ENCODE measurements around the gene TRPC4.

GRCh38 chr13:37870895-37871550 lies 1.5 kb upstream of the TRPC4 start:
- TF ChIP-seq ERG (CRISPR knock-in tag; IDR thresholded peaks at IDR 0.05) (no peak), ZNF138 (CRISPR knock-in tag; conservative IDR thresholded peaks at IDR 0.05) (no peak), JUN (CRISPR knock-in tag; IDR thresholded peaks at IDR 0.05) (no peak), USF2 (CRISPR knock-in tag; IDR thresholded peaks at IDR 0.05) (no peak), CTCF (IDR thresholded peaks at IDR 0.05) (no peak), ZNF121 (CRISPR knock-in tag; IDR thresholded peaks at IDR 0.05) (no peak), HMGA2 (CRISPR knock-in tag; IDR thresholded peaks at IDR 0.05) (no peak), ZNF232 (CRISPR knock-in tag; IDR thresholded peaks at IDR 0.05) (no peak), ATF1 (CRISPR knock-in tag; IDR thresholded peaks at IDR 0.05) (no peak), CREB1 (CRISPR knock-in tag; IDR thresholded peaks at IDR 0.05) (no peak), FOXP4 (CRISPR knock-in tag; IDR thresholded peaks at IDR 0.05) (no peak), USF1 (CRISPR knock-in tag; IDR thresholded peaks at IDR 0.05) (no peak), HMGXB4 (CRISPR knock-in tag; IDR thresholded peaks at IDR 0.05) (no peak), ZSCAN18 (CRISPR knock-in tag; IDR thresholded peaks at IDR 0.05) (no peak)

All from WTC11 (cell line).